GM12875 (cell line): ENCODE results near the gene MATN3.

Source experiments
- H3K4me3 ChIP-seq: one replicate; pipeline ENCODE4 v1.5.1; 2011; ENCODE audit warnings: low read depth, low read length, control low read depth
- TF ChIP-seq, protein P1 (sequence below): IDR thresholded peaks from 2 replicates; pipeline ENCODE4 v1.5.1; 2011; ENCODE audit warnings: low read depth, mild to moderate bottlenecking, control low read depth, inconsistent platforms, low read length, moderate library complexity, borderline replicate concordance; ENCODE audit not compliant: insufficient read depth

The MATN3 gene

DNA sequence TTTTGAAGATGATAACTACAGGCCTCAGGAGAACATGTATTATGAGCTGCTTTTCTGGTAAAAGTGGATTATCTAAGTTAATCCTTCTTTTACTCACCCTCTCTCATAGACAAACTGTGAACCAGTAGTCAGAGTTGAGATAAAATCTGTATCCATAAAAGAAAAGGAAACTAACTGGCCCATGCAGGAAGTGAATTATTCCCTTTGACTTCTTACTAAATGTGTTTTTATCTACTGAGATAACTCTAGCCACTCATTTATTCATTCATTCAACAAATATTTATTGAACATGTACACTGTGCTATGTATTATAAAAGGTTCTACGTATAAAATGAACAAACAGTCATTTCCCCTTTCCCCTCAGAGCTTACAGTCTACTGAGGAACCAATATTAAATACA, 32.5 kb downstream of the MATN3 start:
- TF ChIP-seq, protein P1, sequence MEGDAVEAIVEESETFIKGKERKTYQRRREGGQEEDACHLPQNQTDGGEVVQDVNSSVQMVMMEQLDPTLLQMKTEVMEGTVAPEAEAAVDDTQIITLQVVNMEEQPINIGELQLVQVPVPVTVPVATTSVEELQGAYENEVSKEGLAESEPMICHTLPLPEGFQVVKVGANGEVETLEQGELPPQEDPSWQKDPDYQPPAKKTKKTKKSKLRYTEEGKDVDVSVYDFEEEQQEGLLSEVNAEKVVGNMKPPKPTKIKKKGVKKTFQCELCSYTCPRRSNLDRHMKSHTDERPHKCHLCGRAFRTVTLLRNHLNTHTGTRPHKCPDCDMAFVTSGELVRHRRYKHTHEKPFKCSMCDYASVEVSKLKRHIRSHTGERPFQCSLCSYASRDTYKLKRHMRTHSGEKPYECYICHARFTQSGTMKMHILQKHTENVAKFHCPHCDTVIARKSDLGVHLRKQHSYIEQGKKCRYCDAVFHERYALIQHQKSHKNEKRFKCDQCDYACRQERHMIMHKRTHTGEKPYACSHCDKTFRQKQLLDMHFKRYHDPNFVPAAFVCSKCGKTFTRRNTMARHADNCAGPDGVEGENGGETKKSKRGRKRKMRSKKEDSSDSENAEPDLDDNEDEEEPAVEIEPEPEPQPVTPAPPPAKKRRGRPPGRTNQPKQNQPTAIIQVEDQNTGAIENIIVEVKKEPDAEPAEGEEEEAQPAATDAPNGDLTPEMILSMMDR, result no peak
- no peak overlapping the region for H3K4me3 ChIP-seq

DNA sequence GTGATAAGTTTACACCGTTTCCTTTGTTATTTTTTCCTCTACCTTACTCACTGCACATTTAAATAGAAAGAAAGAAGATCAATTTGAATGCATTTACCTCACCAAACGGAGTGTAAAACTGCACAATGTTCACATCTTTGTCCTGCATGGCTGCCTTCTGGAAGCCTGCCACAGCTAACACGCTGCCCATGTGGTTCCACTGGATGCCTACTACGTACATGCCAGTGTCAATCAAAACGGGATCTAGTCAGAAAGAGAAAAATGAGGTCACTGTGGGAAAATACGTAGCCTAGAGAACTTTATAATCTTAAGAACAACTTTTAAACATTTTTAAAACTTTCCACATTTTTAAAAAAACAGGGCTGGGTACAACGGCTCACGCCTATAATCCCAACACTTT, 39.0 kb downstream of the MATN3 start:
- H3K4me3 ChIP-seq, result no peak overlapping the region
- TF ChIP-seq, protein P1, result no peak

DNA sequence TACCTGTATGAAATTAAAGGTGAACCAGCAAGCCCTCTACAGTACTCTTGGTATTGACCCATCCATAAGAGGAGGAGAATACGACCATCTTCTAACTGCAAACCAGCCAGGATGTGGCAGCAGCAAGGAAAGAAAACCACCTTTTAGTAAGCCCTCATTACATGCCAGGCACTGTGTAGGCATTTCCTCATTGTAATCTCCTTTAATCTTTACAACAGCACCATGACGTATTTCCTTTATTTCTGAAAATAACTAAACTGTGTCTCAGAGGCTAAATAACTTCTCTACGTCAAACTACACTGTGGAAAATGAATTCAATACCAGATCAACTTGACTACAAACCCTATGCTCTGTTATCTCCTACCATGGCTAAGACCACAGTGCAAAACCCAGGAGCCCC, 40.8 kb downstream of the MATN3 start:
- no peak overlapping the region for H3K4me3 ChIP-seq
- TF ChIP-seq, protein P1, result no peak

DNA sequence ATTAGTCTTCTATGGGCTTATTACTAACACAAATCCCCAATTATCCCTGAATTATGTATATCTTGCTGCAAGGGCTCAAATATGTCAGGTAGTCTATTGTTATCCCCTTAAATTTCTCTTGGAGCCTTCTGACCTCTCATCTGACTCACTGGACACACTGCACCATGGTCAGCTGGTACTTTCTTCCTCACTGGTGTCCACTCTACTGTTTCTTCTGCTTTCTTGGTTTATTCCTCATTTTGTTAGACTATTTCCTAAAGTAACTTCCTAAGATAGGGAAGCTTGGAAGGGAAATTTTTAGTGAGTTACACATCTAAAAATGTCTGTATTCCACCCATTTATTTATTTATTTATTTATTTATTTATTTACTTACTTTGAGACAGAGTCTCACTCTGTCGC, 49.1 kb downstream of the MATN3 start:
- H3K4me3 ChIP-seq, result no peak overlapping the region

DNA sequence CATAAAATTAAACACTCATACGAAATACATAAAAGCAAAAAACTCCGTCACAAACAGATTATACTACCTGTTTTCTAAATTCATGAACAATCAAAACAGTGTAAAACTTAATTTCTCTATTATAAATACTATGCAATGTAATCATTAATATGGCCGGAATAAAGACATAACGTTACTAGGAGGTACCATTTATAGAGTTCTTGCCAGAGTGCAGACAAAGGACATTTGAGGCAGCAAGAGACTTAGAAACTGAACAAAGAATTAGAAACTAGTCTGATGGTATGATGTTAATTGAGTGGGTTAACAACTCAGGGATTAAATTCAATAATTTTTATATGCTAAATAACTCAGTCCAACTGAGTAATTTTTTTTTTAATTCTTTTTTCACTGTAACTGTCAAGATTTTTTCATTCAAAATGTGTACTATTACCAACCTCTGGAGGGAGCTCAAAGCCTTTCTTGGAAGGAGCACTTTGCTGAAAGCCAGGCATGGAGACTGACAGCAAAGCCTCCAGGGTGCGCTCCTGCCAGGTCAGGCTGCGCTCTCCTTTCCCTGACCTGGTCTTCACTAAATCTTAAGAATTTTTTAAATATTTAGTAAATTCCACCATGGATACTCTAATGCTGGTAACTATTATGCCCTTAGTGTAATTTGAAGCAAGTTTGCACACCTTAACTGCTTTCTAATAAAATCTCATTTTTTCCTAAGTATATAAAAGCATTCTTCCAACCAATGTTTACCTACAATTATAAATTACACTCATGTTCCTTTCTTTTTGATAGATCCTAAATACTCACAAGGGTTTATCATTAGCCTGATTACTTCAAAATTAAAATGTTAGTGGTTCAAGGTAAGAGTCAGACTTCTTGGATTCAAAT, 56.7 kb downstream of the MATN3 start:
- no peak overlapping the region for H3K4me3 ChIP-seq
- TF ChIP-seq, protein P1, result peak; percentile 72

More for the DNA sequence above, 49.1 kb downstream of the MATN3 start:
- TF ChIP-seq, protein P1, result no peak

DNA sequence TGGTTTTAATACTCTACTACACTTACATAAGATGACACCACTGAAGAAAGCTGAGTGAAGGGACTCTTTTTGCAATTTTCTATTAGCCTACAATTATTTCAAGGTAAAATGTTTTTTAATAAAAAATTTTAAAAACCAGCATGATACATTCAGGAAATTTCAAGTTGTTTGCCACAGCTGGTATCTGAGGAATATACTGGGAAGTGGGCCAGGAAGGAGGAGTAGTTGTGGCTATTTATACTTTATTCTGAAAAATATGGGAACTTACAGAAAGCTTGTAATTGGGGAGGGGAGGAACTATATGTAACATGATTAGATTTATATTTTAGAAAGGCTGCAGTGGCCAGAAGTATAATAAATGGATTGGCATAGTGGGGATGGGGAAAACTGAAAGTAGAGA, 63.4 kb downstream of the MATN3 start:
- no peak overlapping the region for H3K4me3 ChIP-seq
- TF ChIP-seq, protein P1, result no peak
